Inflammatory macrophage treated with lipopolysaccharide for 4 hours (primary cell): ENCODE results near the gene MAGEA1.
"Not testable (repeated sequence)": the region's sequence is repeated elsewhere in the genome, so short reads cannot be mapped to it uniquely, and the experiment has no call there.

ENCODE experiments used
- DNase-seq: peaks from one replicate; pipeline ENCODE4 v3.0.0-alpha.2; 2020

Gene MAGEA1, protein sequence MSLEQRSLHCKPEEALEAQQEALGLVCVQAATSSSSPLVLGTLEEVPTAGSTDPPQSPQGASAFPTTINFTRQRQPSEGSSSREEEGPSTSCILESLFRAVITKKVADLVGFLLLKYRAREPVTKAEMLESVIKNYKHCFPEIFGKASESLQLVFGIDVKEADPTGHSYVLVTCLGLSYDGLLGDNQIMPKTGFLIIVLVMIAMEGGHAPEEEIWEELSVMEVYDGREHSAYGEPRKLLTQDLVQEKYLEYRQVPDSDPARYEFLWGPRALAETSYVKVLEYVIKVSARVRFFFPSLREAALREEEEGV

DNA sequence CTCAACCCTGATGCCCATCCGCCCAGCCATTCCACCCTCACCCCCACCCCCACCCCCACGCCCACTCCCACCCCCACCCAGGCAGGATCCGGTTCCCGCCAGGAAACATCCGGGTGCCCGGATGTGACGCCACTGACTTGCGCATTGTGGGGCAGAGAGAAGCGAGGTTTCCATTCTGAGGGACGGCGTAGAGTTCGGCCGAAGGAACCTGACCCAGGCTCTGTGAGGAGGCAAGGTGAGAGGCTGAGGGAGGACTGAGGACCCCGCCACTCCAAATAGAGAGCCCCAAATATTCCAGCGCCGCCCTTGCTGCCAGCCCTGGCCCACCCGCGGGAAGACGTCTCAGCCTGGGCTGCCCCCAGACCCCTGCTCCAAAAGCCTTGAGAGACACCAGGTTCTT lies at the start of gene MAGEA1:
Gene MAGEA1 (plus strand): TSS at position 154 of the 400 bp plus-strand sequence. CDS start 3,106 bp downstream, outside the sequence.
- DNase-seq, result no peak

DNA sequence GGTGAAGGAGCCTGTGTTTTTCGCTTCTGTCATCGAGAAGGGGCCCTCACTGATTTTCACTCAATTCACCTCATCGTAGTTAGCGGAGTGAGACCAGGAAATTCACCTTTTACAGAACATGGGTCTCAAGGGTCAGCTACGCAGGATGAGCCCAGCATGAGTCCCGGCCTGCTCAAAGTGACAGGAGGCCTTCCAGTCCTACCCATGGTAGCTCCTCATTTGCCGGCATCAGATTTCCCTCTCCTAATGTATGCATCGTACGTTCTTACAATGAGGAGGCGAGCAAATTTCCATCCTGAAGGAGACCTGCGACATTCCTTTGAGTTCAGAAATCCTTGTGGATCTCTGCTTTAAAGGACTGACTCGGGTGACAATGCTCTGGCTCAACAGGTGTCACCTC lies 46.2 kb upstream of the MAGEA1 start:
- not testable (repeated sequence) for DNase-seq

DNA sequence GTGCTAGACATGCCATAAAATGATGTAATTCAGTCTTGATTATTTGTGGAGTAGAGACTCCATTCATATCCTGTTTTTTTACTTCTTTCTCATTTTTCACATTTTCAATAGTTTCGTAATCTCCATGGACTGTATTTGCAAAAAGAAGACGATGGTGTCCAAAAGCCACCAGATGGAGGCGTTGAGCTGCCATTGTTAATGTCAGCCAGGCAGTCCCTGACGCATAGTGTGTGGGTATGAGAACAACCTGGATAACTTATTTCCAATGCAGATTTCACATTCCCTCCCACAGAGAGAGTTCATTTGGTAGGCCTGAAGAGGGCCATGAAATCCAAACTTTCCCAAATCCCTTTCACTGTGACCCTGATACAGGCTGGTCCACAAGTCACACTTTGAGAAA lies 40.0 kb upstream of the MAGEA1 start:
- DNase-seq, result not testable (repeated sequence)

DNA sequence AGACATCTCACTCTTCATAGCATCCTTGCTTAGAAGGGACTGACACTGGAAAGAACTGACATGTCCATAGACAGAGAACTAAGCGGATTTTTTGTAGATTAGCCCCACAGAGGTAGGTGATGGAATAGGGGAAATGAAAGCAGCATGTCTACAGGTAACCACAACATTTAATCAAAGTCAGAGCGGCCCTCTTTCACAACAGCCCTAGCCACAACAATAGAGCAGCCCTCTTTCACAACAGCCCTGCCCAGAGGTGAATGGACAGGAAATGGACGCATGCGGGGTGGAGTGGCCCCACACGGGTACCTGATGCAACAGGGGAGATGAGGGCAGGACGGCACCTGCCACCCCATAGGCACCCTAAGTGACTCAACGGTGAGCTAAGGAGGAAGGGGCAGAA lies 32.8 kb upstream of the MAGEA1 start:
- not testable (repeated sequence) for DNase-seq

DNA sequence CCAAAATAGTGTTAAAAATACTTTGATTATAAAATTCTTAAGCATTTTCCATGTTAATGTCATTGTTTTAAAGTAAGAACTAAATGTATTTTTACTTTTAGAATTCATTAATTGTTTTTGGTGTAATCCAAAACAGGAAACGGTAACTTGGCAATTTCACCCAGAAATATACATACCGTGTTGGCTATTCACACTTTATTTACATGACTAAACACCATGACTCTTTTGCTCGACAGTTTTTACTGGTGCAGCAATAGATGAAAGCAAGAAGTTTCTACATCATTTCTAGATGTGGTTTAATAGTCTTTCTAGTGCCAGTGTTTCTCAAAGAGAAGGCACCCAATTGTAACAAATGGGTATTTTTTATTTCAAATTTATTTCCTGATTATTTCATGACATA lies 25.6 kb upstream of the MAGEA1 start:
- no peak for DNase-seq

DNA sequence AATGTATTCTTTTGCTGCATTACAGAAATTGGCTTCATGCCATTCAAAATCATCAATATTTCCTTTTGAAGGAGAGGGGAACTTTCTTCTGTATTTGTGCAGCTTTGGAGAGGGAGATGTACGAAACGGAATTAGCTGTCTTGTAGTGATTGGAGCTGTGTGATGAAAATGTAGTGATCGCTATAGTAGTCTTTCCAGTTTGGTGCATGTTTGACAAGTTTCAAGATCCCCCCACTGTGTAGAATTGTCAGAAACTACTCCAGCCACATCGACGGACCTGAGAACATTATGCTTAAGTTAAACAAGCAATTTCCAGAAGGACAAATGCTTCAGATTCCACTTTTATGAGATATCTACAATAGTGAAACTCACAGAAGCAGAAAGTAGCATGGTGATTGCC lies 21.6 kb upstream of the MAGEA1 start:
- no peak for DNase-seq

DNA sequence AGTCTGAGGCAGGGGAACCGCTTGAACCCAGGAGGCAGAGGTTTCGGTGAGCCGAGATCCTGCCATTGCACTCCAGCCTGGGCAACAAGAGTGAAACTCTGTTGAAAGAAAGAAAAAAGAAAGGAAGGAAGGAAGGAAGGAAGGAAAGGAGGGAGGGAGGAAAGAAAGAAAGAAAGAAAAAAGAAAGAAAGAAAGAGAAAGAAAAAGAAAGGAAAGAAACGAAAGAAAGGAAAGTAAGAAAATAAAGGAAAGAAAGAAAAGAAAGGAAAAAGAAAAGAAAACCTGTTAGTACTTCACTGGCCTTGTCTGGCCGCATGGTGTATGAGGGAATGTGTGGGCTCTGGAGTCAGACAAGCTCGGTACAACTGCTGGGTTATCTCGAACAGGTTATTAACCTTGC lies 20.8 kb upstream of the MAGEA1 start:
- no peak for DNase-seq

DNA sequence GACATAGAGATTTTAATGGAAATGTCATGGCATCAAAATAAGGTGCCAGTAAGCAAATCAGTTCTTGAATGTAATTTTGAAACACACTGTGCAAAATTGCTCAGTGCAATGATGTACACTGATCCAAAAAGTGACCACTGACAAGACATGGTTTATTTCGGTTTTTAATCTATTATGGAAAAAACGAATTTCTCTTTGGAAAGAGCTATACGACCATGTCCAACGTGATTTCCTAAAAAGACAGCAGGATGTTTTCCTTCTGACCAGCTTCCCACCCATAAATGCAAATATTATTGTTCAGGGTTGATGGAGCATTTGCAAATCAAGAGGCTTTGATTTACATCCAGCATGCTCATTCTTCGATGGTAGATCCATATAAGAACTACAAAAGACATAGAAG lies 17.1 kb upstream of the MAGEA1 start:
- no peak for DNase-seq

DNA sequence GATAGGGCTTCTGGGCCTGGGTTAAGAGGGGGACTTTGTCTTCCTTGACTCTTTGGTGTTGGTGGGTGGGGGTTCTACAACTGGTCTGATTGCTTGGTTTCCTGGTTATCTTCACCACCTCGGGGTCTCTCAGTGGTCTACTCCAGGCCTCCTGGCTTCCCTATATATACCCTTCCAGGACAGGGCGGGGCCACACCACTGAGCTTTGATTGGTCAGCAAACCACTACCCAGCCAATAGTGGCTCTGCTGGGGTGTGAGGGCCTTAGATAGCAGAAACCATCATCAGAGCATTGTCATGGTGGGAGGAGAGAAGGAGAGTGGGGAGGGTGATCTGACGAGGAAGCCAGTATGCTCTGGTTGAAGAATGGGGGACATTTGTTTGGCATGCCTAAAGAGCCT lies 14.4 kb upstream of the MAGEA1 start:
- DNase-seq, result no peak

DNA sequence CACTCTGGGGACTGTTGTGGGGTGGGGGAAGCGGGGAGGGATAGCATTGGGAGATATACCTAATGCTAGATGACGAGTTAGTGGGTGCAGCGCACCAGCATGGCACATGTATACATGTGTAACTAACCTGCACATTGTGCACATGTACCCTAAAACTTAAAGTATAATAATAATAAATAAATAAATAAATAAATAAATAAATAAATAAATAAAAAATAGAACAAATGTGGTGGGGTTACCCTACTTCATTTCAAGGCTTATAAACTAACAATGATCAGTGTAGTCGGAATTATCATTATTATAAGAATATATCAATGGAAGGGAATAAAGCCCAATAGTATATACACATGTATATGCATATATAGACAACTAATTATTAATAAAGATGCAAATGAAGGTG lies 10.7 kb upstream of the MAGEA1 start:
- not testable (repeated sequence) for DNase-seq

DNA sequence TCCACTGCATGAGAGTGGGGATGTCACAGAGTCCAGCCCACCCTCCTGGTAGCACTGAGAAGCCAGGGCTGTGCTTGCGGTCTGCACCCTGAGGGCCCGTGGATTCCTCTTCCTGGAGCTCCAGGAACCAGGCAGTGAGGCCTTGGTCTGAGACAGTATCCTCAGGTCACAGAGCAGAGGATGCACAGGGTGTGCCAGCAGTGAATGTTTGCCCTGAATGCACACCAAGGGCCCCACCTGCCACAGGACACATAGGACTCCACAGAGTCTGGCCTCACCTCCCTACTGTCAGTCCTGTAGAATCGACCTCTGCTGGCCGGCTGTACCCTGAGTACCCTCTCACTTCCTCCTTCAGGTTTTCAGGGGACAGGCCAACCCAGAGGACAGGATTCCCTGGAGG lies 2.7 kb downstream of the MAGEA1 start:
- no peak for DNase-seq

DNA sequence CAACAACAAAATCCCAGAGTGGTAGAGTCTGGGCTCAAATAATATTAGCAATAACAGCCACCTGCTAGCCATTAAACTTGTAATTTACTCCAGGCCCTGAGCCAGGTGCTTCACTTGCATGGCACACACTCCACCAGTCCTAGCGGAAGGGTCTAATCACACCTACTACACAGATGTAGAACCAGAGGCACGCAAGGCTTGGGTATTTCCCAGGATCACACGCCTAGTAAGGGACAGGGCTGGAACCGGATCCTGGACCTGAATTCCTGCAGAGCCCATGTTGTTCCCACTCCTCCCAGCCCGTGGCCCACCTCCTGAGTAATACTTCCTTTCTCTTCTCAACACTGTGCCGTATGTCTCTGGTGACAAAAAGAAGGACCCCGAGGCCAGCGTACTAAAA lies 5.7 kb downstream of the MAGEA1 start:
- DNase-seq, result no peak

DNA sequence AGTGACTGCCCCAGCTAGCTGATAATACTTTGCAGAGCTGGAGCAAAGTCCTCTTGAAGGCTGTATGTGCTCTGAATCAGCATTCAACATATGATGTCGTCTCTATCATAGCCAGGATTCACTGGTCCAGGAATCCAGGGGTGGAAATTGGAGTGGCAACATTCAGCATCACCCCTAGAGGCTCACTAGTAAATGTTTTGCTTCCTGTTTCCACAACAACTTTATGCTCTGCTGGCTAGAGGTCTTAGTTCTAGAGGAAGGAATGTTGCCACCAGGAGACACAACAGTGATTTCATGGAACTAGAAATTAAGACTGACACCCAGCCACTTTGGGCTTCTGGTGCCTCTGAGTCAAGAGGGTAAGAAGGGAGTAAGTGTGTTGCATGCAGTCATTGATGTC lies 11.3 kb downstream of the MAGEA1 start:
- no peak for DNase-seq

DNA sequence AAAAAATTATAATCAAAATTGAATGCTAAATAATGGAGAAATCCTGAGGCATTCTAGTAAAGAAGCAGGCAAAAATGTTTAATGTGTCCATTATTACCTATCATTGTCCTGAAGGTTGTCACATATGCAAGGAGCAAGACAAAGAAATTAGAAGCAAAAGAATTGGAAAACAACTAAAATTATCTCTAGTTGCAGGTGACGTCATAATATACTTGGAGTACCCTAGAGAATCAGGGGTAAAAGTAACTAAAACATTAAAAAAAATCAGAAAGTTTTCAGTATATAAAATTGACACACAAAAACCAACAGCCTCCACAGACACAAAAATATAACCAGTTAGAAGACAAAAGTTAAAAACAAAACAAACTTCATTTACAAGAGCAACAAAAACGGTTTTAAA lies 21.4 kb downstream of the MAGEA1 start:
- DNase-seq, result no peak

DNA sequence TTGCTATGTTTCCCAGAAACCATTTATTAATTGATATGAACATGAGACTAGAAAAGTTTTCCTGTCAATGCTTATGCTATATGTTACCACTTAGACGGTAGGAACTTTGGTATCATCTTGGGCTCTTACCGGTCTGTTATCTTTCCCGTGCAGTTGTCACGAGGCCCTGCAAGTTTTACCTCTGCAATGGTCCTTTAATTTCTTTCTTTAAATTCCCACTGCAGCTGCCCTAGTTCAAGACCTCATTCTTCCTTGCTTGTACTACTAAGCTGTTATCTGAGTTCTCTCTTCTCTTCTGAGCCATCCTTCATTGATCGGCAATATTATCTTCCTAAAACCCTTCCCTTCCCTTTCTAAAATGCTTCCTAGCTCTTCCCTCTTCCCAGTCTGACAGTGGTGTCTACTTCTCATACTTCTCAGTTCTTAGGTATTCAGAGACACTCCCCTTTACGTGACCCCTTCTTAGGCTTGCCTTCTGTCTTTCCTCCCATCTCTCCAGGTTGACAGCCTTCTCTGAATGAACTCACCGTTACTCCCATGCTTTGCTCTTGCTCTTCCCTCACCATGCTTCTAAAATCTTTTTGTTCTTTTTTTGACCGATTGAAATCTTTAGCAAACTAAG lies 27.5 kb downstream of the MAGEA1 start:
- DNase-seq, result no peak

DNA sequence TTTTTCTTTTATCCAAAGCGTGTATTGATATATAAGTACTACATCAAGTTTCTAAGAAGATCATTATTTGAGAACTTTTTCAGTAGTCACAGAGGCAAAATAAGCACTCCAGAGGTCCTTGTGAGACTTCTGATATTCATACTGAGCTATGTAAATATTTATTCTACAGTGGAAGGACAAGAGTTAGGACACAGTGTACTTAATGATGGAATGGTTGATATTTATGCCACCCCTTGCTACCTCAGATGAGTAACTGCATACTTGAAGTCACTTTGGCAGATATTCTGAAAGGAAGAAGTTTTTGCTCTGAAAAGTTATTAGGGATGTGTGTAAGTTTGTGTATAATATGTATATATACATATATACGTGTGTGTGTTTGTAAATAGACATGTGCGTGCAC lies 30.3 kb downstream of the MAGEA1 start:
- no peak for DNase-seq

DNA sequence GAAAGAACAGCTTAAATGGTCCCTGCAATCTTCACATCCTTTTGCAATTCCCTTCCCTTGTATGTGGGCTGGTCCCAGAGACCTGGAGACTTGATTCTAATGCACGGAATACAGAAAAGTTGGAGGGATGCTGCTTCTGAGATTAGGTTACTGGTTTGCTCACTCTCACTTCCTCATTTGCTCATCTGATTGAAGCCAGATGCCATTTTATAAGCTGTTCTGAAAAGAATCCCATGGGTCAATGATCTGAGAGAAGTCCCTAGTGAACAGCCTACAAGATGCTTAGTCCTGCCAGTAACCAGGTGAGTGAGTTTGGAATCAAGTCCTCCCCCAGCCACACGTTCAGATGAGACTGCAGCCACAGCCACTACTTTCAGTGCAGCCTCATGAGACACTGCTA lies 35.9 kb downstream of the MAGEA1 start:
- no peak for DNase-seq

DNA sequence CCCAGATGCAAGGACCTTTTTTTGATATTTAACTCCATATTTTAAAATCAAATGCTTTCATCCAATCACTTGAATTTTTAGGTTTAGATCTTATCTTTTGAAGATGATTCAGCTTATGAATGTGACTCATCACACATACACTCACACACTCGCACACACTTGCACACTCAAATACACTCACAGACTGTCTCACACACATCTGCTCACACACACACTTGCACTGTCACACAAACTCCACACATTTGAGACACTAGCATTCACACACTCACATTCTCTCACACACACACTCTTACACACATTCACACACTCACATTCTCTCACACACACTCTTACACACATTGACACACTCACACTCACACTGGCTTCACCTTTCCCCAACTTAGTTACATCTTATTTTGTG lies 37.8 kb downstream of the MAGEA1 start:
- no peak for DNase-seq

DNA sequence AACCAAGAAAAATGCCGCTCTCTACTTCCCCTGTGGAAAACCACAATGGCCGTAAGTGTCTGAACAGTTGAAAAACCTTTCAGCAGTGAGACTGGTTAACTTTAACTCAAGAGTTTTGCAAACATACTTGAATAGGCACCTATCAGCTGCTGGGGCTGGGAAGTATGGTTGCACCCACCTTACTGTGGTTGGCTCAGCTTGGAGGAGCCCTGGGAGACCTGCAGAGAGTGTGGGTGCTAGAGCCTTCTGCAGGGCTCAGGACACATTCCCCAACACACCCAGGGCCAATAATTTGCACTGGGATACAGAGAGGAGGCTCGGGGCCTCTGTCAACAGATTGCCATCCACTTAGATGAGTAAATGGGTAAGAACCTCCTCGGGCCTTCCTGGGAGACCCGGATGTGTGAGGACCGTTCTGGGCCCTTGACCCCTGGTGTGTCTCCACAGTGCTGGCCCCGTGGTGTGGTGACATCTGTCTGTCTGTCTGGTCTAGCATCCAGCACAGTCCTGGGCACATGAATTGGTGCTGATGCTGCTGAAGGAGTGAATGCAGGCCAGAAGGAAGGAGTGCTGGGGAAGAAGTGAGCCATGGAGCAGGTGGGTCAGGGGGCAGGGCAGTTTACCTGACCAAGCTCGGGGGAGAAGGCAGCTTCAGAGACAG lies 46.5 kb downstream of the MAGEA1 start:
- DNase-seq, result no peak

DNA sequence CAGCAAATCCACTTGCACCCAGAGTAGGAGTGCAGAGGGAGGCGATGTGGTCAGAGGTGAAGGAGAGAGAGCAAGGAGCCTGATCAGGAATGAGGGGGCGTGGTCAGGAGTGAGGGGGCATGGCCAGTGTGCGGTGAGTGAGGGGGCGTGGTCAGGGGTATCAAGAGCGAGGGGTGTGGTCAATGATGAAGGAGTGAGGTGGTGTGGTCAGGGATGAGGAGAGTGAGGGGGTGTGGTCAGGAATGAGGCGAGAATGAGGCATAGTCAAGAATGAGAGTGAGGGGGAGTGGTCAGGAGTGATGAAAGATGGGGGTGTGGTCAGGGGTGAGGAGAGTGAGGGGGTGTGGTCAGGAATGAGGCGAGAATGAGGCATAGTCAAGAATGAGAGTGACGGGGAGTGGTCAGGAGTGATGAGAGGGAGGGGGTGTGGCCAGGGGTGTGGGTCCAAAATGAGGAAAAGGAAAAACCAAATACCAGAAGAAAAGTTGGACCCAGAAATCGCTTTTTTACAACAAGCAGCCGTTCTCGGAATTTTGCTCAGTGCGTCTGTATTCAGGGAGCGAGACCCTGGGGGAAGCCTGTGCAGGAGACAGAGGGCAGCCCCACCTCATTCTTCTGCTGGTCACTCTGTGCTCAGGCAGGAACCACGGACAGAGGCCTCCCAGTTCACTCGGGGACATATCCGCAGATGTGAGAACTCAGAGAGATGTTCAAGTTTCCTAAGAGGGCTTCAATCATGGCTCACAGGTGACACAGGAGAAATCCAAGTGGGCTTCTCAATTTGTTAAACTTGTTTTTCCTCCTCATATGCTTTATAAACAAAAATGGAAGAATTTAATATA lies 47.5 kb downstream of the MAGEA1 start:
- peak; percentile 71 for DNase-seq
